ENCODE data around the gene KCNJ5.

Gene KCNJ5

GRCh38 chr11:128891913-128892398, 800 bp downstream of the KCNJ5 start:
- no peak for TF ChIP-seq JUND (IDR thresholded peaks at IDR 0.05; ENCODE audit: low read depth)
- in situ Hi-C loops (cut with HindIII; ENCODE audit: low pct_unique_long_range_greater_than_20kb, low sequenced_read_pairs): loop anchor here (5.0 kb wide), 1 partner anchor 75 kb away; no protein-coding TSS in a partner anchor
- no peak for DNase-seq (ENCODE audit: low read depth in 1 of 2, low spot score in 1 of 2)

DNA sequence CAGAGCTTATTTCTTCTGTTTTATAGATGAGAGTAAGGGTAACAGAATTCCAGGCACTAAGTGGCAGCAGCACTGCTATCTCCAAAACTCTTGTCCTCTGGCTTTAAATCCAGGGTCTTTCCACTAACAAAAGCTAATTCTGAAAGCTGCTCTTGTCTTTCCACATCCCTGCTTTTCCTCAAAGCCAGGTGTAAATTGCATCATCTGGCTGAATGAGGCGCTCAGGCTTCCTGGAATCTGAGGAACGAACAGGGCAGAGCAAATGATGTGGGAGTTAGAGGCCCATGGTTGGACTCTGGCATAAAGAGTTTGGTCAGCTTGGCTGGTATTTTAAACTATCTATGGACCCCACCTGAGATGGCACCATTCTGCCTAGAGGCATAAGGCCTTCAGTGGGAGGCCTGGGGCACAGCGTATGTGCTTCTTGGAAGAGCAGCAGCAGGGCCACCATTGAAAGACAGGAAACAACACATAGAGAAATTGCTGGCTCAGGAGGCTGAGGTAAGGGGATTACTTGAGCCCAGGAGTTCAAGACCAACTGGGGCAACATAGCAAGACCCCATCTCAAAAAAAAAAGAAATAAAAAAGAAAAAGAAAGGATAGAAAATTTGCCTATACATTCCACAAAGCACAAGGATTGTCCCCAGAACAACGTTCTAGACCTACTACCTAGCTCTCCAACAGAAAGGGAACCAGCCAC, 1.9 kb downstream of the KCNJ5 start:
- TF ChIP-seq JUND (IDR thresholded peaks at IDR 0.05; ENCODE audit: low read depth): no peak
- DNase-seq (ENCODE audit: low read depth in 1 of 2, low spot score in 1 of 2): no peak
- in situ Hi-C loops (cut with HindIII; ENCODE audit: low pct_unique_long_range_greater_than_20kb, low sequenced_read_pairs): loop anchor here (5.0 kb wide), 1 partner anchor 74 kb away; no protein-coding TSS in a partner anchor

DNA sequence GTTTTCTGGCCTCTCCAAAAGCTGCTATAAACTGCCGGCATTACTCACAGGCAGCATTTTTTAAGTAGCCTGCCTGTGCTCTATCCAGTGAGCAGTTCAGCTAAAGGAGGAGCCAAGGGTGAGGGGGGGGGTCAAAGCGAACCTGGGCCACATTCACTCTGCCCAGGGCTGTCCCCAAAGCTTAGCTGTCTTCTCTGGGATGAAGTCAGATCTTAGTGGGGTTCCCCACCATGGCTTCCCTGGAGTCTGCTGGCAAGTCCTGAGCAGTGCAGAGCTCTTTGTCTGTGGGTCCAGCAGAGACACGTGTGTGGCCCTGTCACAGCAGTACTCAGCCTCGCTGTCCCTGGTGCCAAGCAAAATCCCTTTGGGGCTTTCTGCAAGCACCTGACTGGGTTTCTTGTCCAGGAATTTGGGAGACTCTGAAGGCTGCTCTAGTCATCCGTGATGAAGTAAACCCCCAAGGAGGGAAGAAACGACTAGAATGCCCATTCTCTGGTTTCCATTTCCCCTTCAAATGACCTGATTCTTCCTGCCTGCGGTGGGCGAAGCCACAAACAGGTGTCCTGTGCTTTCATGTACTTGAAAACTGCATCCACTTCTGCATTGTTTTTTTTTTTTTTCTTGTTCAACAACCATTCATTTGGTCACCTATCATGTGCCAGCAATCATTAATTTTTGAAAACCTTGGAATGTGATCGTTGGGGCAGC, 2.6 kb downstream of the KCNJ5 start:
- DNase-seq (ENCODE audit: low read depth in 1 of 2, low spot score in 1 of 2): no peak
- no peak for TF ChIP-seq JUND (IDR thresholded peaks at IDR 0.05; ENCODE audit: low read depth)
- in situ Hi-C loops (cut with HindIII; ENCODE audit: low pct_unique_long_range_greater_than_20kb, low sequenced_read_pairs): loop anchor here (5.0 kb wide), 1 partner anchor 74 kb away; no protein-coding TSS in a partner anchor

DNA sequence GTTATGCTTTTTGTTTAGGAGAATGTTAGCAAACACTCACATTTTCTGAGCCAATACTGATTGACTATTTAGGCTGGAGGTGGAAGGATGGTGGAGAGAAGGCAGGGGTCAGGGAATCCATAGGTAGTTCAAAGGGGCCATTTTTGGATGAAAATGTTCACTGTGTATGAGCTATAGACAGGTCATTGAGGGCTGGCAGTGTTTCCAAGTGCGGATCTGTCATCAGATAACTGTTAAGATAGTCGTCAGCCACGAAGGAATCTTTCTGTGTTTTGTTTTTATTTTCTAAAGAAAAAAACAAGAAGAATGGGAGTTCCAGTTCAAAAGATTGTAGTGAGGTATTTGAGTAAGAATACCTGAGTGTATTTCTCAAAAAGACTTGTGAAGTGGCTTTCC, 3.1 kb downstream of the KCNJ5 start:
- TF ChIP-seq JUND (IDR thresholded peaks at IDR 0.05; ENCODE audit: low read depth): no peak
- in situ Hi-C loops (cut with HindIII; ENCODE audit: low pct_unique_long_range_greater_than_20kb, low sequenced_read_pairs): loop anchor here (5.0 kb wide), 1 partner anchor 73 kb away; no protein-coding TSS in a partner anchor
- no peak for DNase-seq (ENCODE audit: low read depth in 1 of 2, low spot score in 1 of 2)

DNA sequence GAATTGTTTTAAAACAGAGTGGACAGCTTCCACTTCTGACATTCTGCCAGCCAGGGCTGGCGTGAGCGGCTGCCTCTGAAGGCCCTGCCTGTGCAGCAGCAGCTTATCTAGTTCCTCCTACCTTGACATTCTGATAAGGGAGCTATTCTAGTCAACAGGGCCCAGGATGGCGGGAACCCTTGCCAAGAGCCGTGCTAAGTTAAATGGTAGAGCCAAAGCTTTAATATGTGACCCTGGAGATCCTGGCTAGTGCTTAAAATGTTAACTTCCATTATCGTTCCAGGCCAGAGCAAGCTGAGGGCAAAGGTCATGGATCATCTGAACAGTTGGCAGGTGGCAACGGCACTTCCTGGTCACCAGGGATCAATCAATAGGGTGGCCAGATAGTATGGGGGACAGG, 3.5 kb downstream of the KCNJ5 start:
- DNase-seq (ENCODE audit: low read depth in 1 of 2, low spot score in 1 of 2): no peak
- TF ChIP-seq JUND (IDR thresholded peaks at IDR 0.05; ENCODE audit: low read depth): no peak
- in situ Hi-C loops (cut with HindIII; ENCODE audit: low pct_unique_long_range_greater_than_20kb, low sequenced_read_pairs): loop anchor here (5.0 kb wide), 1 partner anchor 73 kb away; no protein-coding TSS in a partner anchor

GRCh38 chr11:128895526-128895925, 4.4 kb downstream of the KCNJ5 start:
- in situ Hi-C loops (cut with HindIII; ENCODE audit: low pct_unique_long_range_greater_than_20kb, low sequenced_read_pairs): no loop called here
- no peak for DNase-seq (ENCODE audit: low read depth in 1 of 2, low spot score in 1 of 2)
- no peak for TF ChIP-seq JUND (IDR thresholded peaks at IDR 0.05; ENCODE audit: low read depth)

DNA sequence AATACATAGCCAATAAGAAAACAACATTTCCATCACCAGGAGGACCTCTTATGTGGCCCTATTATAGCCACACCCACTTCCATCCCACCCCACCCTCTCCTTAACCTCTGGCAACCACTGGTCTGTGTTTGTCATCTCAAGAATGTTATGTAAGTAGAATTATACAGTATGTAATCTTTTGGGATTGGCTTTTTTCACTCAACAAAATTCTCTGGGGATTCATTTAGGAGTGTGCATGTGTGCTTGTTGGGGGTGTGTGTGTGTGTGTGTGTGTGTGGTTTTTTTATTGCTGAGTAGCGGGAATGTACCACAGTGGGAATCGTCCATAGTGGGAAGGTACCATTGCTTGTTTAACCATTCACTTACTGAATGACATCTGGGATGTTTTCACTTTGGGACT, 5.2 kb downstream of the KCNJ5 start:
- TF ChIP-seq JUND (IDR thresholded peaks at IDR 0.05; ENCODE audit: low read depth): no peak
- DNase-seq (ENCODE audit: low read depth in 1 of 2, low spot score in 1 of 2): no peak
- in situ Hi-C loops (cut with HindIII; ENCODE audit: low pct_unique_long_range_greater_than_20kb, low sequenced_read_pairs): no loop called here

- in situ Hi-C loops (cut with HindIII; ENCODE audit: low pct_unique_long_range_greater_than_20kb, low sequenced_read_pairs): no loop called here
- DNase-seq (ENCODE audit: low read depth in 1 of 2, low spot score in 1 of 2): no peak
- no peak for TF ChIP-seq JUND (IDR thresholded peaks at IDR 0.05; ENCODE audit: low read depth)
Measured at GRCh38 chr11:128897826-128898225, 6.7 kb downstream of the KCNJ5 start.

- in situ Hi-C loops (cut with HindIII; ENCODE audit: low pct_unique_long_range_greater_than_20kb, low sequenced_read_pairs): no loop called here
- no peak for DNase-seq (ENCODE audit: low read depth in 1 of 2, low spot score in 1 of 2)
- no peak for TF ChIP-seq JUND (IDR thresholded peaks at IDR 0.05; ENCODE audit: low read depth)
Measured at GRCh38 chr11:128898580-128899344, 7.6 kb downstream of the KCNJ5 start.

GRCh38 chr11:128900468-128900867, 9.3 kb downstream of the KCNJ5 start:
- no peak for DNase-seq (ENCODE audit: low read depth in 1 of 2, low spot score in 1 of 2)
- no peak for TF ChIP-seq JUND (IDR thresholded peaks at IDR 0.05; ENCODE audit: low read depth)
- in situ Hi-C loops (cut with HindIII; ENCODE audit: low pct_unique_long_range_greater_than_20kb, low sequenced_read_pairs): no loop called here

DNA sequence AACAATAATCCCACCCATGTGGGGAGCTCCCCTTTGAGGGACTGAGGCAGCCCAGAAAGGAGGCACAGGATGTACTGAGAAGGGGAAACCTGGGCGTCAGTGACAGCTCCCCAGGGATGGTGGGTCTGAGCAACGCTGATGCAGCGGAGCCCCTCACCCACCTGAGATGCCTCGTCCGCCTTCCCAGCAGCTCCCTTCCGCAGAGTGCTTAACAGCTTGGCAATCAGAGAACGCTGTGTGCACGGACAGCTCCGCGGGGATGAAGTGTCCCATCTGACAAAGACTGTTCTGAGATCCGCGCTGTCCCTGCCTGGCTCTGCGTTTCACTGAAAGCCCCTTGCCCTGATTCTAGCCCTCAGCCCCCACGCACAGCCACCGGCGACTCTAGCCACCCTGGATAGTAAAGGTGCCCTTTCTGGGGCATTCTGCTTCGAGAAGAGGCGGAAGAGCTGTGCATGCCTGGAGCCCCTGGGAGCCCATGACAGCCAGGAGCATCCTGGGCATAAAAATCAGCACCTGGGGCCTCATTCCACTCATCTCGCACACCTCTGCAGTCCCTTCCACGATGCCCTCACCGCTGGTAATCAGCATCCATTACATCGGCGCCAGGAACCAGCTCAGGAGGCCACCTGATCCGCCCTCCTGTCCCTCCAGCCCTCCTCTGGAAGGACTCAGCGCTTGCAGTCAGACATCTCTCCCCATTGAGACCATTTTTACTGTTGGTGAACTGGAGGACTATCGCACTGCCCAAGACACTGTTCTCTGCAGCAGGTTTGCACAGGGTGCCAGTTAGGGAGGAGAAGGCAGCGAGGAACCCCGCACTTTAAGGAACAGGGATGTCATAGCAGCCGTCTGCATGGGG, 10.7 kb downstream of the KCNJ5 start:
- no peak for DNase-seq (ENCODE audit: low read depth in 1 of 2, low spot score in 1 of 2)
- in situ Hi-C loops (cut with HindIII; ENCODE audit: low pct_unique_long_range_greater_than_20kb, low sequenced_read_pairs): no loop called here
- no peak for TF ChIP-seq JUND (IDR thresholded peaks at IDR 0.05; ENCODE audit: low read depth)
